ENCODE results near the gene AGMO. TPM values are rescaled to one million over a fixed set of nuclear protein-coding genes. Genes with fewer than 3 reads are reported as not detected.

Gene AGMO
- total and polyA plus RNA-seq, 10 of the 15 experiments (the other 5 are each of a cell fraction or from before 2014, with no cell fraction given) = 0.11 to 0.29 TPM; not detected in 8

DNA sequence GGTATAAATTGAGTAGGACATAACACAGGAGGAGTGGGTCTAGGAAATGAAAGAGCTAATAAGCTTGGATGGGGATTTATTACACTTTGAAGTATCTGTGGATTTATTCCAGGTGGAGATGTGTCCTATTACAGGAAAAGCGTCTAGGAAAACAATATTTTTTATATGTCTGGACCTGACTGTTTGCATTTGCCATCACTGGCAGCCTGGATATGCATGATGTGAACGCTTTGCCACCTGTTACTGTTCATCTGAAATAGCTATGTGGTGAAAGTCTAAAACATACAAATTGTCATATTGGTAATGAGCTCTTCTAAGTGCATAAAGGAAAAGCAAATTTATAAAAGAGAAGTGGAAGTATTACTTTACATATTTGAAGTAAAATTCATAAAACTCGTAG, 31.6 kb upstream of the AGMO start:
- ChIA-PET POLR2A (interaction anchor here (0.7 kb wide), 1 partner anchor 19 kb away, joined by 3 read pairs; no protein-coding TSS in a partner anchor), RAD21 (ENCODE audit: unreplicated experiment) (interaction anchor here (1.0 kb wide), 1 partner anchor 98 kb away, joined by 3 read pairs; no protein-coding TSS in a partner anchor), CTCF (interaction anchor here (1.3 to 1.9 kb wide), 3 partner anchors 9 to 128 kb away, joined by 3 to 6 read pairs (median 4); no protein-coding TSS in a partner anchor), SMC1A (ENCODE audit: uncharacterized antibody, unreplicated experiment) (interaction anchor here (0.6 to 1.3 kb wide), 4 partner anchors 8 to 778 kb away, joined by 3 to 5 read pairs (median 3); no protein-coding TSS in a partner anchor)
- TF ChIP-seq RCOR1 (conservative IDR thresholded peaks at IDR 0.05; ENCODE audit: low read depth, low read length) (no peak), SMAD1 (IDR thresholded peaks at IDR 0.05; ENCODE audit: low read depth, partially characterized antibody) (no peak), TCF12 (IDR thresholded peaks at IDR 0.05; ENCODE audit: low read depth, low read length) (no peak), SIX5 (IDR thresholded peaks at IDR 0.05; ENCODE audit: low read depth, low read length, severe bottlenecking) (no peak), E2F8 (IDR thresholded peaks at IDR 0.05; ENCODE audit: low read depth, partially characterized antibody) (no peak), TCF7 (IDR thresholded peaks at IDR 0.05; ENCODE audit: borderline replicate concordance) (no peak), ASH2L (IDR thresholded peaks at IDR 0.05; ENCODE audit: borderline replicate concordance, low read depth) (no peak), IKZF2 (IDR thresholded peaks at IDR 0.05) (no peak), ZNF384 (IDR thresholded peaks at IDR 0.05; ENCODE audit: borderline replicate concordance, low read depth, low read length) (no peak), RAD21 (IDR thresholded peaks at IDR 0.05; ENCODE audit: insufficient read depth, low read depth, low read length) (no peak)
- TF ChIP-seq, protein P1, sequence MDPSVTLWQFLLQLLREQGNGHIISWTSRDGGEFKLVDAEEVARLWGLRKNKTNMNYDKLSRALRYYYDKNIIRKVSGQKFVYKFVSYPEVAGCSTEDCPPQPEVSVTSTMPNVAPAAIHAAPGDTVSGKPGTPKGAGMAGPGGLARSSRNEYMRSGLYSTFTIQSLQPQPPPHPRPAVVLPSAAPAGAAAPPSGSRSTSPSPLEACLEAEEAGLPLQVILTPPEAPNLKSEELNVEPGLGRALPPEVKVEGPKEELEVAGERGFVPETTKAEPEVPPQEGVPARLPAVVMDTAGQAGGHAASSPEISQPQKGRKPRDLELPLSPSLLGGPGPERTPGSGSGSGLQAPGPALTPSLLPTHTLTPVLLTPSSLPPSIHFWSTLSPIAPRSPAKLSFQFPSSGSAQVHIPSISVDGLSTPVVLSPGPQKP (IDR thresholded peaks at IDR 0.05; ENCODE audit: low read depth, low read length) = no peak
- TF ChIP-seq, protein P2, sequence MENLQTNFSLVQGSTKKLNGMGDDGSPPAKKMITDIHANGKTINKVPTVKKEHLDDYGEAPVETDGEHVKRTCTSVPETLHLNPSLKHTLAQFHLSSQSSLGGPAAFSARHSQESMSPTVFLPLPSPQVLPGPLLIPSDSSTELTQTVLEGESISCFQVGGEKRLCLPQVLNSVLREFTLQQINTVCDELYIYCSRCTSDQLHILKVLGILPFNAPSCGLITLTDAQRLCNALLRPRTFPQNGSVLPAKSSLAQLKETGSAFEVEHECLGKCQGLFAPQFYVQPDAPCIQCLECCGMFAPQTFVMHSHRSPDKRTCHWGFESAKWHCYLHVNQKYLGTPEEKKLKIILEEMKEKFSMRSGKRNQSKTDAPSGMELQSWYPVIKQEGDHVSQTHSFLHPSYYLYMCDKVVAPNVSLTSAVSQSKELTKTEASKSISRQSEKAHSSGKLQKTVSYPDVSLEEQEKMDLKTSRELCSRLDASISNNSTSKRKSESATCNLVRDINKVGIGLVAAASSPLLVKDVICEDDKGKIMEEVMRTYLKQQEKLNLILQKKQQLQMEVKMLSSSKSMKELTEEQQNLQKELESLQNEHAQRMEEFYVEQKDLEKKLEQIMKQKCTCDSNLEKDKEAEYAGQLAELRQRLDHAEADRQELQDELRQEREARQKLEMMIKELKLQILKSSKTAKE (IDR thresholded peaks at IDR 0.05; ENCODE audit: low read depth, poor library complexity, severe bottlenecking) = no peak
- TF ChIP-seq, protein P3, sequence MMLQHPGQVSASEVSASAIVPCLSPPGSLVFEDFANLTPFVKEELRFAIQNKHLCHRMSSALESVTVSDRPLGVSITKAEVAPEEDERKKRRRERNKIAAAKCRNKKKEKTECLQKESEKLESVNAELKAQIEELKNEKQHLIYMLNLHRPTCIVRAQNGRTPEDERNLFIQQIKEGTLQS (IDR thresholded peaks at IDR 0.05; ENCODE audit: borderline replicate concordance, extremely low read depth, low read depth, low read length) = no peak
- no peaks in the 10 kb centered on the region for H3K4me1 ChIP-seq (ENCODE audit: control insufficient read depth, insufficient read depth, low read length)
- no peak overlapping the region for H3K4me2 ChIP-seq (ENCODE audit: control insufficient read depth, insufficient read depth)
- H3K27ac ChIP-seq (ENCODE audit: control insufficient read depth, insufficient read depth) = no peak overlapping the region
- intact Hi-C loops (cut with micrococcal nuclease; ENCODE audit: unreplicated experiment) = no loop called here
- BruUV-seq (replicated peaks) = no TSS peak
- in situ Hi-C loops (cut with MboI) = no loop called here
- no peaks in the 10 kb centered on the region for H3K36me3 ChIP-seq (ENCODE audit: control insufficient read depth in 2 of 2, insufficient read depth in 2 of 2, low read length in 1 of 2)
- WGBS (ENCODE audit: insufficient coverage, insufficient replicate concordance, low lambda C conversion rate, missing lambda C conversion rate) = 11% methylated on average over 3 of the region's 3 CpGs
- H3K27me3 ChIP-seq (replicated peaks in 1 of 2; ENCODE audit: control insufficient read depth in 2 of 2, insufficient read depth in 2 of 2, low read length in 1 of 2) = no peaks in the 10 kb centered on the region
- ATAC-seq = no peak
- H4K20me1 ChIP-seq (ENCODE audit: control insufficient read depth, insufficient read depth) = no peaks in the 10 kb centered on the region
- no peaks in the 10 kb centered on the region for H3K9me3 ChIP-seq (replicated peaks; ENCODE audit: control insufficient read depth, insufficient read depth, low read length)
- FAIRE-seq = no peak
- no peak for DNase-seq (ENCODE audit: low read depth, low spot score)
- H2AFZ ChIP-seq (ENCODE audit: control insufficient read depth, low read depth, low read length) = no peak overlapping the region
- no peak overlapping the region for H3K4me3 ChIP-seq
- H3K9ac ChIP-seq (ENCODE audit: control insufficient read depth, insufficient read depth, low read length) = no peak overlapping the region
- H3K79me2 ChIP-seq (ENCODE audit: control insufficient read depth, insufficient read depth, low read length) = no peaks in the 10 kb centered on the region

Data from GM12878 (cell line).